EH (cell line): ENCODE measurements around the gene TFB1M.
A peak's percentile ranks its signal among the peaks of the same experiment; 100 is the strongest.
"Not testable (repeated sequence)": the region's sequence is repeated elsewhere in the genome, so short reads cannot be mapped to it uniquely, and the experiment has no call there.

ENCODE experiments used
- DNase-seq: peaks from one replicate; pipeline ENCODE4 v3.0.0-alpha.2; 2015; ENCODE audit warnings: low read depth

TFB1M gene

DNA sequence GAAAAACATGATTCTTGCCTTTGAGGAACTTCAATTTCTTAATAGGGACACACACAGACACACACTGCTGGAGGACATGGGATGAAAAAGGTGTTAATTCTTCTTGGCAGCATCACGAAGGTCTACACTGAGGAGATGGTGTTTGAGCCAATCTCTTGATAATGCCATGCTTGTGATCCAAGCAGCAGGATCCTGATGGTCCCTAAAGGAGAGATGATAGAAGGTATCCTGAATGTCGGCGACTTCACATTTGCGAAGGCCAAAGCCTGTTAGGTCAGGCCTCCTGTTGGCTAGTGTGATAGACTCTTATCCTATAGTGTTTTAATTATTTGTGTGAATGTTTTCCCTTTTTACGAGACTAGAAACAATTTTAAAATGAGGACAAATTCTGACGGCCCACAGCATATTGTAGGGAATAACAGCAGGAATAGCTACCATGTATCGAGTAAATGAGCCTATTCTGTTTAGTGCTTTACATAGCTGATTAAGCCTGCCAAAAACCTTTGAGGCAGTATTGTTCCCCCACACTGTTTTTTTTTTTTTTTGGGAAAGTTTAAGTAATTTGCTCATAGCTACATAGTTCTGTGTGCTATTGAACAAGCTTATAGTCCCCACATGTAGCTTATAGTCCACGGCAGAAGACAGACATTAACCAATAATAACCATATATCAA lies 15.3 kb upstream of the TFB1M start:
- no peak for DNase-seq

DNA sequence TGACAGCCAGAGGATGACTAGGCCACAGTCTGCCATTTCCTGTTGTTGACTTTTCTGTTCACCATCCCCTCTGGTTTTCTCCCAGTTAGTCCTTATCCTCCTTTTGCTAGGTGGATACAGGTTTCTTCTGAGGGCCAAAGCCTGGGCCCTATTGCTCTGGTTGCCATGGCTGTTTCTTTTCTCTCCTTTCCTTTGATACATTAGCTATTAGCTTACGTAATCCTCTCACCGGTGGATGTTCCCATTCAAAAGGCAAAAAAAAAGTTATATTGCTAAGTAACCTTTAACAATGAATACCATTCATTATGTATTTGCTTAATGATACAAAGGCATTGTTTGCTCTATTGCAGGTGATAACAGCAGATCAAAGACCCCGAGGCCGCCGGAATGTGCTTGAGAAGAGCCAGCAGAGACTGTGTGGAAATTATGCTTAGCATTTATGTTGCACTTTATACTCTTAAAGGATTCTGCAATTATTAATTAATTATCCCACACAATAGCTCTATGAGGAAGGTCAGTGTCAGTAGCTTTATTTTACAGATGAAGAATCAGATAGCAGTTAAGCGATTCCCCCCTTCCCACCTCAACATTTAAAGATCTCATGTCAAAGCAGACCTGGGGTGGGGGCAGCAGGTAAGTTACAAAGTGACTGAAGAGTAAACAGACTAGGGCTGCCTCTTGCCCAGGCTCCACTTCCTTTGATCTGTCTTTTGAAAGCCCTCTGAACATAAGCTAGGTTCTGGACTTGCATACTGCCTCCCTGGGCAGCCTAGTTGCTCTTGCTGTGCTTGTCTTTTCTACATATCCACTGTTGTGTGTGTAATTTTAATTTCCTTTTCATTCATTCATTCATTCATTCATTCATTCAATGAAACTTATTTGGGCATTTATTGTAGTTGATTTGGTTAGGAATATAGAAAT lies 14.5 kb upstream of the TFB1M start:
- DNase-seq = peak; percentile 20

DNA sequence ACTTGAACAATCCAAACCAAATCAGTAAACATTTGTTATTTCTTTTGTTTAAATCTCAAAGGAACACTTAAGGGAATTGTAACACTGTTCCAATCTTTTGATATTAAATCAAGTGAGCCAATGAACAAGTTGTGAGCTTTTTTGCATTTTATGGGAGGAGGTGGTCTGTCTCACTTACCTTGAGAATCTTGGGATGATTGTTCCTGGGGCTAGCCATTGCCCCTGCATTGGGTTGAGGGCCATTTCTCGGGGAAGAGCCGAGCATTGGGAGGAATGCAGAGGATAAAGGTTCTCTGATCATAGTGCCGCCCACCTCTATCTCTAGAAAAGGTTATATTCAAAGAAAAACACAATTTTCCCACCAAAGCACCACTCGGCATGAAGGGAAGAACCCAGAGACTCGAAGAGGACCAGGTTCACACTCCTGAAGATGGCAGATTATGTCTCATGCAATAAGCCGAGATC lies 13.8 kb upstream of the TFB1M start:
- DNase-seq = no peak

DNA sequence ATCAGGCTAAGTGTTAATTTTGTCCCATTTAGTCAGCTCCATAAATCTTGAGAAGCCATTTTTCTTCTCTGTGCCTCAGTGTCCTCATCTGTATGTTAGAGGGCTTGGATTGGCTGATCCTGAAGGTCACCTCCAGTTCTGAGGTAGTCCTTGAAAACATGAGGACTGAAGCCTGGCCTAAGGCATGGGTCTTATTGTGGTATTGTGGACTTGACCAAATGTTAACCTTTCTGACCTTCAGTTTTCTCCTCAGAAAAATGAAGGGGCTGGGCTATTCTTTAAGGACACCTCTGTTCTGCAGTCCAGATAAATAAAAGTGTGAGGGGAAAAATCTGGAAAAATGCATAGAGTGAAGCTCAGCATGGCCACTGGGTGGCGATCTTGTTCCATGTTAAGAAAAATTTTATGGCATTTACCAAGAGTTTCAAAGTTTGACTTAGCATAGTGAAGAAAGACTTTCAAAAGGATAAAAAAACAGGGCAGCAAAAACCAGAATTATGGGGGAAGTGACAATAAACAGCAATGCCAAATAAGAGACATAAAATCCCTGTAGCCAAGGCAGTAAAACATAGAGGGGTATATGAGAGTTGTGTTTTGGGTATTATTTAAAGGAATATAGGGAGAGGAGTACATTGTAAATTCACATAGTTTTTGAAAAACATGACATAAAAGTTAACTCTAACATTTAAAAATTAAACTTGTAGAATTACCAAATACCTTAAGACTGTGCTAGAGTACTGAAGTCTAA lies 13.2 kb upstream of the TFB1M start:
- peak; percentile 74 for DNase-seq

DNA sequence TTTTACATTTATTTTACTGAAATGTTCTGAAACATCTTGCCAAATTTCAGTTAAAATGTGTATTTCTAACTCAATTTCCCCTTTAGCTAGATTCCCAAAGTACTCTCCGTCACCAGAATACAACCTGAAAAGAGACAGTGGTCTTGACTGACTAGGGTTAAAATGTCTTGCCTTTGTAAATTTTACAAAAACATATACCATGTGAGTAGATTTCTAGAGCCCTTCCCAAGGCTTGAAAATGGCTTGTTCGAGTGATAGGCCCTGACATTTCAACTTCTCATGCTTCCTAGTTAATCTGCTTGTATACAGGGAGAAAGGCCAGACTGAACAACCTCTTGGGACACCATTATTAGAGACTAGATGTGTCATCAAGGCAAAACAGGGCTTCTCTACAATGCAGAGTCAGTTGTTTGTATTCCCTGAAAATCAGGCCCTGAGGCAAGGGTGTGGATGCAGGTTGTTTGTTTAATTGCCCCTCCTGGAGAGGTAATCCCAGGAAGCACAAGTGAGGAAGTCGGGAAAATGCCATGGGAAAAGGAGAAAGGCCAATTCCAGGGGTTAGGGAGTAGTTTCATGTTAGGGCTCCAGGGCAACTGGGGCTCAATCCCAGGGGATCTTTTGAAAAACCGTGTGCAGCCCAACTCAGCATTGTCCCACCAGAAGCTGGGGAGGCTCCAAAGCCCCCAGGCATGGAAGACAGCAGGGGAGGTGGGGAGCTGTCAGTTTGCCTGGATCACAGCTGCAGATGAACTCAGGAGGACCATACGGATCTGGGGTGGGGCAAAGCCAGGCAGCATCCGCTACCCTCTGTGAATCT lies 11.6 kb upstream of the TFB1M start:
- no peak for DNase-seq

DNA sequence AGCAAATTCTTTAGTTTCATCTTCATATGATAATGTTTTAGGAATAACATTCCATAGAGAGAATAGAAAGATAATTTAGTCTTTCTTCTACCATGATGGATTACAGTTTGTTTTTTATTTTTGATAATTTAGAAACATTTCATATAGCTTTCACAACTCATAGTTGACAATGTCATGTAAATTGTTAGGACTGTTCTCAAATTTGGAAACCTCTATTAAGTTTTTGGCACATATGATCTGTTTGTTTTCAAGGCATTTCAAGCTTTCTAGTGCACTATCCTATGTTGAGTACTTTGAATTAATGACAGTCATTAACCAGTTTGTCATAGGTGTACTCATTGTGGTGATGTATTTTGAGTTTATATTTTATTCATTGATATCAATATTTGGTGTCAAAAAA lies 10.7 kb upstream of the TFB1M start:
- DNase-seq = no peak

DNA sequence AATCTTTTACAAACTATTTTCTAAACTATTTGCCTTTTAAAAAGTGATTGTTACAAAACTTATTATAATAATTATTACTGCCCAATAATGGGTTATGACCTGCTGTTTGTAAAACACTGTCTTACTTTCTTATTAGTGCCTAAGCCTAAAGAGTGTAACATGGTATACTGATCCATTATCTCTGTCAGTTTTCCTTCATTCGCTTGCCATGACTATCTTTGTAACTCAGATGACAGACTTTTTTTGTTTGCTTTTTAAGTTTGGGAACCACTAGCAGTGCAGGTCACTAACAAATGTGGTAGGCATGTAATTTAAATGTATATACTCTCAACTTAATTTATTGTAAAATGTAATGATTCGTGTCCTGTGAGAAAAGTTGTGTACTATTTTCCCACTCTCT lies 9.9 kb upstream of the TFB1M start:
- no peak for DNase-seq

DNA sequence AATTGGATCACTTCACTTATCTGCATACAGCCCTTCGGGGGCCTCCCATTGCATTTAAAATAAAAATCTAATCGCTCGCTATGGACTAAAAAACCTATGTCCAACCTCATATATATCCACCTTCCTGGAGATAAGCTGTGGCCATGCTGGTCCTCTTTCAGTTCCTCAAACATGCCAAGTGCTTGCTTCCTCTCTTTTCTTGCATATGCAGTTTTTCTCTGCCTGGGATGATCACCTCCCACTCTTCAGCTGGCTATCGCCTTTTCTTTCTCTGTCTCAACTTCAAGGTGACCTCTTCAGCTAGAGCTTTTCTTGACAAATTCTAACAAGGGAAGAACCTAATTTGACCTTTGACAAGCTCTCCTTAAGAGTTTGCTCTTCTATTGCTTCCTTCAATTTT lies 5.6 kb upstream of the TFB1M start:
- no peak for DNase-seq

DNA sequence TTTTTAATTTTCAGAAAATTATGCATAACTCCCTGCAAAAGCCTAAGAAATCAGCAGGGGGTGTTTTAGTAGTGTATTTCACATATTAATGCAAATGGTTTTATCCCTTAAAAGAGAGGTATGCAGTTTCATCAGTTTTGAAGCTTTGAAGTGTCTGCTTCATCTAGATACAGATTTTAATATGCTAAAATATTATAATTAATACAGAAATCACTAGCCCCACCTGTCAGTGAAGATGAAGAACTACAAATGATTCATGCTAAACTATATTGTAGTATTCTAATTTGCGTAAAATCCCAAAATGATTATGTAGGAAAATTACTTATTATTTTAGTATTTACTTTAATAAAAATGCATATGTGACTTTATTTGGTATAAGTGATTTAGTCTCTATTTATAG lies 2.9 kb upstream of the TFB1M start:
- DNase-seq = peak; percentile 16

DNA sequence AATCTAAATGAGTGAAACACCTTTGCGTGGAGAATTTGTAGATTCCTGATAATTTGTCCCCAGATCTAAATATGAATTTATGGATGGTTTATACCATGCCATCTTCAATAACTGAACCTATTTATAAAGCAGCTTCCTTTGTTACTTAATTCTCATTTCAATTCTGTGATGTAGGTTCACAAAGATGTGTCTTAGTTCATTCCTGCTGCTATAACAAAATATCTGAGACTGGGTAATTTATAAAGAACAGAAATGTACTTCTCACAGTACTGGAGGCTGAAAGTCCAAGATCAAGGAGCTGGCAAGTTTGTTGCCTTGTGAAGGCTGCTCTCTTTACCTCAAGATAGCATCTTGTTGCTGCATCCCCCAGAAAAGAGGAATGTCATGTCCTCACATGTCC lies 2.1 kb upstream of the TFB1M start:
- DNase-seq = no peak

DNA sequence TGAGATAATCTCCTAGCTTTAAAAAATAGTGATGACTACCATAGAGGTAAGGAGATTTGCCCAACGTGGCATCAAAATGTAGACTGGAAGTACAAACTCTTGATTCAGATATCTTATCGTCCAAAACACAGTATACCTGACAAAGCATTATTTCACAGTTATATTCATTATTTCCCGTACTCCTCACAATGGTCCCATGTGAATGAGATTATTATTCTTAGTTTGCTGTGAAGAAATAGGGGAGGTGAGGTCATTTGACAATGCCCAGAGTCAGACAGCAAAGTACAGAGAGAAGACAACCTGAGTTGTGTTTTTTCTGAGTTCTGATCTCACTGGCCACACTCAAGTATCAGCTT lies 1.2 kb upstream of the TFB1M start:
- no peak for DNase-seq

DNA sequence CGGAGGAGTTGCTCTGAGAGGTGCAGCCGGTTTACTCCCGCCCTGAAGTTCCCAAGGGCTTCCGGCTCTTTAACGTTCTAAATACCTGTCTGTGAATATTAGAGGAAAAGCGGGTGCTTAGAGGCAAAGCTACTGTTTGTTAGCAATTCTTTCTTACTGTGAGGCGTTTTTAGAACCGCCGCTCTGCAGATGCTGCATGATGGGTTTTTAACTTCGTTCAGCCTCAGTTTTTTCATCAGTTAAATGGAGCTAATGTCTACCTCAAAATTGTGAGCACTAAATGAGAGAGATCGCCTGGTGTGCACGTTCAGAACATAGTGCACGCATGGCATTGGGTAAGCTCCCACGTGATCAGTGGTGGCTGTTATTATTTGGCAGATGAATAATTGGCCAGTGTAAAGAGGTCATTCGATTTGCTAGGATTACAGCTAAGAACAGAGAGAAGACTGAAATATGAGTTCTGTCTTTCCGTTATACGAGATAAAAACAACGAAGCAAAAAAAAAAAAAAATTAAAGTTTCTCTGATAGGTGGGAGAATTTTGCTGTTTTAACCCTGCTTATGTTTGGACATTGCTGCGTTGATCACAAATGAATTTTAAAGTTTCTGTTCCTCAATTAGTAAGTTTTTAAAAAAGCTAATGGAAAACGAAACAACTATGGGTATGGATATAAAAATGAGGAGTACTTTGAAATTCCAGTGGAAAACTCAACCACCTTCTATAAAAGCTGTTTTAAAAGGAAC lies 660 bp upstream of the TFB1M start:
- peak; percentile 85 for DNase-seq

DNA sequence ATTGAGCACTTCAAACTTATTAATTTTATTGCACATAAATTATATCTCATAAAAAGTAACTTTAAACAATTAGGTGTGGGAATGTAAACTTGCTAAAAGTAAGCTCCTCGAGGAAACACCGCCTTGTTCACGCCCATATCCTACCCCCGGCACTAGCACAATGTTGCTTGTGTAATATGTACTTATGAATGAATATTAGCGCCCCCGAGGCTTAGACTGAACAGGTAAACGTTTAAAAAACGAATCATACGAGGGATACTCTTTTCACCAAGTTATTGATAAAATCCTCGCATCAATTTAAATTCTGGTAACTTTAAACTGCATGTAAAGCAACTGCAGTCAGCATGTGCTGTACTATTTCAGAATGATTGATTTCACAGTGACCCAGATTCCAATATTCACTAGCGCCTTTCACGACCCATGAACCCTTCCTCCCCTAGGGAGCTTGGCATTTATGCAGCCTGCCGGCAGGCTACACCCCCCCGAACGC lies 637 bp downstream of the TFB1M start:
- peak; percentile 13 for DNase-seq

DNA sequence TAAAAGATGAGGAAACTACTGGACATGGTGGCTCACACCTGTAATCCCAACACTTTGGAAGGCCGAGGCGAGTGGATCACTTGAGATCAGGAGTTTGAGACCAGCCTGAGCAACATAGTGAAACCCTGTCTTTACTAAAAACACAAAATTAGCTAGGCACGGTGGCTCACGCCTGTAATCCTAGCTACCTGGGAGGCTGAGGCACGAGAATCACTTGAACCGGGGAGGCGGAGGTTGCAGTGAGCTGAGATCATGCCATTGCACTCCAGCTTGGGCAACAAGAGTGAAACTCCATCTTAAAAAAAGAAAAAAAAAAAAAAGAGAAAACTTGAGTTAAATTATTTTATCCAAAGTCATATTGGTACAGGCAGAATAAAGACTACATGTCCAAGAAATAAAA lies 1.3 kb downstream of the TFB1M start:
- DNase-seq = not testable (repeated sequence)

DNA sequence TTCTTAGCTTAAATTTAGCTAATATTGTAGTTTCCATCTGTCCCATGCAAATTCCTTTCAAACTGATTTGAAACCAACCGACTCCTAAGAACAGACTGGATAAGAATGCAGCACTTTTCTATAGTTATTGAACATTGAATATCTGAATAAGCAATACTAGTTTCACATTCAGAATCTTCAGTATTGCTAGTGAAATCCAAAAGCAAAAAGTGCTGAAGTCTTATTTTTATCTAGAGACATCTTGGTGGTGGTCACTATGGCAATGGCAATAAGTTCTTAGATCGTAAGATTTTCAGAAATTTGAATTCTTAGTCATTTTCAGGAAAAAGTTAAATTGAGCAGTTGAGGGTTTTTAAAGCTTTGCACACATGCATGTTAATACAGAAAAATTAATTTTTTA lies 2.7 kb downstream of the TFB1M start:
- DNase-seq = no peak

DNA sequence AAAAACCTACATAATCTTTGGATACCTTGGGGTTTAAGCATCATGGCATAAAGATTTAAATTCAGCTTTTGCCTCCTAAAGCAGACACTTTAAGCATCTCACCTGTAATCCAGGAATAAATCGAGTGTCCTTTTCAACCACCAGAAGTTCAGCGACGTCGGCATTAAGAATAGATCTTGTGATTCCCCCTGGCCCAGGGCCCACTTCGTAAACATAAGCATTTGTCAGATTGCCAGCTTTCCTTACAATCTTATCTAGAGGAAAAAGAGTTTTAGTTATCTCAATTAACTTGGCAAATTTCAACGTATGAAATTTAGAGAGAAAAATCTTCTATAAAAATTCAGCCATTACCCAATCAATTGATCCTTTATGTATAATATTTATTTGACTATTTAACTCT lies 3.2 kb downstream of the TFB1M start:
- no peak for DNase-seq

DNA sequence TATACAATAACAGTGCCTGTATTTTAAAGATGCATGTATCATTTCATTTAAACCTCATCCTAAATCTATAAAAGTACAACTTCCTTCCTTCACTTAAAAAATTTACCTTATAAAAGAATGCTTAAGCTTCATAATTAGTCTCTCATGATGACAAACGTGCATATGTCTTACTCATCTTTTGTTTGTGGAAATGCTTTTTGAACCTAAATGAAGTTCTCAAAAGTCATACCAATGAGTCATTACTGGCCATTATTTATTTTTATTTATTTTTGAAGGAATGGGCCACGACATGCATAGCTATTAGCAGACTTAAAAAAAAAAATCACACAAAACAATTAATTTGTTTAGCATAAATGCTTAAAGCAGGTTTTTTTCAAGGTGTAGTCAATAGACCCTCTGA lies 3.7 kb downstream of the TFB1M start:
- DNase-seq = peak; percentile 69

DNA sequence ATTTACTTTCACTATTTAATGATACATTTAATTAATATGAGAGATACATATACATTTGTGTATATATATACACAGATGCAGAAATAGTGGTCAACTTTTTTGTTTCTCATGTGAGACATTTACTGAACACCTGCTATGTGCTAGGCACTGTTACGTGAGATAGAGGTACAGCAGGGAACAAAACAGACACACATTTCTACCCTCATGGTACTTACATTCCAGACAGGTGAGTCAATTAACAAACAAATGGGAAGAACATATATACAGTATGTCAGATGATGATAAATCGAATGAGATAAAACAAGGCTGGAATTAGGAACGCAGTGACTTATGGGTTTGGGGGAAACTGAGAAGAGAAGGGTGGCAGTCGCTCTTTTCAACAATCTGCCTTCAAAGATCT lies 5.1 kb downstream of the TFB1M start:
- DNase-seq = no peak

DNA sequence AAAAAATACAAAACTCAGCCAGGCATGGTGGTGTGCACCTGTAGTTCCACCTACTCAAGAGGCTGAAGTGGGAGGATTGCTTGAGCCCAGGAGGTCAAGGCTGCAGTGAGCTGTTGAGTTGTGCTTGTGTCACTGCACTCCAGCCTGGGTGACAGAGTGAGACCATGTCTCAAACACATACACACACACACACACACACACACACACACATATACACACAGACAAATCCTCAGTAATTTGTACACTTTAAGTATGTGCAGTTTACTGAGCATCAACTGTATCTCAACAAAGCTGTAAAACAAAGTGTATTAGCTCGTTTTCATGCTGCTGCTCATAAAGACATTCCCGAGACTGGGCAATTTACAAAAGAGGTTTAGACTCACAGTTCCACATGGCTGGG lies 7.3 kb downstream of the TFB1M start:
- no peak for DNase-seq

DNA sequence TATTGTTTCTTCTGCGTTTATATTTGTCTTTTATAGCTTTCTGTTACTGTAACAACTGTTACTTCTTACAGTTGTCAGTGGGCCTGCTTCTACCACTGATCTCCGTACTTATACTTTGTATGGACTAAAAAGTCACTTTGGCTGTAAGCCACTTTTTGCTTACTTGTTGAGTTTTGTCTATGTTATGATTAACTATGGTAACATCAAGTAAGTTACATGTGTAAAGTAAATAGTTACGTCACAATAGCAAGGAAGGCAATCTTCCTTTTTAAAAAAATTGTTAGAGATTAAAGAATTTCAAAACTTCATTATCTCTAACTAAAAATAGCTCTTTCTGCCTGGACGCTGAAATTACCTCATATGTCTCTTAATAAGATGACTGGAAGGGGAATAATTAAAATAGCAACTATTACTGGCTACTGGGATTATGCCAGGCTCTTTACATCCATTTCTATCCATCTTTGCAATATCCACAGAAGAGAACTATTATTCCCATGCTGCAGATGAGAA lies 10.9 kb downstream of the TFB1M start:
- DNase-seq = peak; percentile 53

DNA sequence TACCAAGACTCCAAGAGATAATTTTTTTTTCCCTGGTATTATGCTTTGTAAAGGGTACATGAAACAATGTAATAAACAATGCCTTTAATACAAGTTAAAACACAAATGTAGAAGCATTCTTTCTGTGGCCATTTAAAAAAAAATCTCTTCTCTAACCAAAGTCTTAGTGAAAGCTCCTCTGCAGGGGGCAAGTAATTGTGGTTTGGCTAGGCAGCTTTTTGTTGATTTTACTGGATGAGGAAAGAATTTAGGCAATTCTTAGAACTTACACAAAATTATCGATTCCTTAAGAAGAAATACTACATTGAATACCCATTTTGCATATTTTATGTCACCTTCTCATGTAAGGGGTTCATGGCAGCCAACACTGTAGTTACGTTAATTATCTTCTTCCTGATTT lies 12.4 kb downstream of the TFB1M start:
- peak; percentile 74 for DNase-seq
